NT2/D1 (cell line): ENCODE data around the gene KRTAP4-8.
"Not testable (repeated sequence)": the region's sequence is repeated elsewhere in the genome, so short reads cannot be mapped to it uniquely, and the experiment has no call there.

Experiments
- SUZ12 ChIP-seq: IDR thresholded peaks from 2 replicates; pipeline ENCODE4 v1.6.1; 2011; ENCODE audit not compliant: insufficient read length, insufficient read depth; ENCODE audit errors: extremely low read depth
- YY1 ChIP-seq: IDR thresholded peaks from 2 replicates; pipeline ENCODE4 v1.6.1; 2011; ENCODE audit not compliant: insufficient read length, insufficient read depth
- ZNF274 ChIP-seq: IDR thresholded peaks from 2 replicates; pipeline ENCODE4 v1.6.1; 2011; ENCODE audit warnings: mild to moderate bottlenecking, low read depth, low read length

DNA sequence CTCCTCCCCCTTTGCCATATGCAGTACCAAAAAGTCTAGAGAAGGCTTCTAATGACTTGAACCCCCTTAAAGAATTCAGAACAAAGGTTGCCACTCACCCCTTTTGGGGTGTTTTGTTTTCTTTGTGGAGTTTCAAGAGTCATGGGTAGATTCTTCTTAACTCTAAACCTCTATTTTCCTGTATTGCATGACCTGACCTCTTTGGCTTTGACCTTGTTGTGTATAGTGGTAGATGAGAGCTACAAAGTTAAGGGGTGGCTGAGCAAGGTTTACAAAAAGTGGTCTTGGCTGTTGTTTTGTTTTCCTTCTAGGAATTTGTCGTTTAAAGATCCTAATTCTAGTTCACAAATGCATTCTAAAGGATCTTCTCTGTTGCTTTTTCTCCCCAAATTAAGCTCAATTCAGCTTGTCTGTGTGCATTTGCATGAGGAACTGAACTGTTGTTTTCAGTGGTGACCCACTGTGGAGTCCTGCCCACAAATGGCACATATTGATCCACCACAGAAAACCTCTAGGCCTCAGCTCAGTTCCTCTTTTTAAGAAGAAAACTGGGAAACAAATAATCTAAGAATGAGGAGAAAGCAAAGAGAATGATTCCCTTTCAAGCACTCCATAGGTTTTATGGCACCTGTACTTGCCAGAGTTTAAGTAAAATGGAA is 10.9 kb upstream of the KRTAP4-8 start:
- not testable (repeated sequence) for TF ChIP-seq ZNF274, SUZ12, YY1
